BJ (cell line): ENCODE results near the gene MCL1. TPM values are rescaled to one million over a fixed set of nuclear protein-coding genes. Genes with fewer than 3 reads are reported as not detected.

ENCODE experiments used
- CTCF ChIA-PET: fragments of 350-600 bp; formaldehyde crosslinking; extraction: SDS; loops from one replicate; lab custom pipeline; 2021; ENCODE audit warnings: antibody characterized with exemption, inconsistent platforms; lab: Yijun Ruan, JAX
- POLR2A ChIA-PET: fragments of 300-600 bp; sonication (Branson Sonifier 250); formaldehyde crosslinking; extraction: SDS; loops from one replicate; lab custom pipeline; 2021; ENCODE audit warnings: antibody characterized with exemption; lab: Charles Lee
- DNase-seq: peaks from one replicate; pipeline ENCODE4 v3.0.0-alpha.2; 2011; ENCODE audit warnings: low read depth
- H3K27me3 ChIP-seq: 2 replicates; pipeline ENCODE4 v1.6.0; 2011; ENCODE audit warnings: low read length; ENCODE audit not compliant: control insufficient read depth, insufficient read depth
- H3K36me3 ChIP-seq: 2 replicates; pipeline ENCODE4 v1.5.1; 2011; ENCODE audit warnings: low read length; ENCODE audit not compliant: control insufficient read depth, insufficient read depth
- H3K4me3 ChIP-seq: 2 replicates; pipeline ENCODE4 v1.5.1; 2011; ENCODE audit warnings: low read depth, mild to moderate bottlenecking, control low read depth, low read length
- polyA plus RNA-seq: library from polyadenylated mRNA; depleted of rRNA; stranded (reverse); fragments of >200 nt; gene quantifications from 2 replicates; pipeline ENCODE4 v1.2.3, GENCODE V29; 2011
- TF ChIP-seq, protein P1 (sequence below): IDR thresholded peaks from 2 replicates; pipeline ENCODE4 v1.5.1; 2011; ENCODE audit warnings: low read depth, mild to moderate bottlenecking, control low read depth, inconsistent platforms, low read length, moderate library complexity; ENCODE audit not compliant: insufficient read depth

MCL1 gene
- polyA plus RNA-seq, 1 experiment, result 45.4 TPM

DNA sequence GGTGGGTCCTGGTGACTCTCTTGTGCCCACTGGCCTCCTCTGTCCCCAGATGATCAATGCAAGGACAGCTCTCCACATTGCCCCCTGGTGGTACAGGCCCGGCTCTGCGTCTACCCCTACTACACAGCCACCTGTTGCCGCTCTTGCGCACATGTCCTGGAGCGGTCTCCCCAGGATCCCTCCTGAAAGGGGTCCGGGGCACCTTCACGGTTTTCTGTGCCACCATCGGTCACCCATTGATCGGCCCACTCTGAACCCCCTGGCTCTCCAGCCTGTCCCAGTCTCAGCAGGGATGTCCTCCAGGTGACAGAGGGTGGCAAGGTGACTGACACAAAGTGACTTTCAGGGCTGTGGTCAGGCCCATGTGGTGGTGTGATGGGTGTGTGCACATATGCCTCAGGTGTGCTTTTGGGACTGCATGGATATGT, 19.4 kb downstream of the MCL1 start:
- DNase-seq, result no peak
- Histone ChIP-seq H3K27me3 (no peaks in the 10 kb centered on the region), H3K36me3 (peaks cover 7% of the 10 kb centered on the region), H3K4me3 (no peak overlapping the region)
- TF ChIP-seq, protein P1, sequence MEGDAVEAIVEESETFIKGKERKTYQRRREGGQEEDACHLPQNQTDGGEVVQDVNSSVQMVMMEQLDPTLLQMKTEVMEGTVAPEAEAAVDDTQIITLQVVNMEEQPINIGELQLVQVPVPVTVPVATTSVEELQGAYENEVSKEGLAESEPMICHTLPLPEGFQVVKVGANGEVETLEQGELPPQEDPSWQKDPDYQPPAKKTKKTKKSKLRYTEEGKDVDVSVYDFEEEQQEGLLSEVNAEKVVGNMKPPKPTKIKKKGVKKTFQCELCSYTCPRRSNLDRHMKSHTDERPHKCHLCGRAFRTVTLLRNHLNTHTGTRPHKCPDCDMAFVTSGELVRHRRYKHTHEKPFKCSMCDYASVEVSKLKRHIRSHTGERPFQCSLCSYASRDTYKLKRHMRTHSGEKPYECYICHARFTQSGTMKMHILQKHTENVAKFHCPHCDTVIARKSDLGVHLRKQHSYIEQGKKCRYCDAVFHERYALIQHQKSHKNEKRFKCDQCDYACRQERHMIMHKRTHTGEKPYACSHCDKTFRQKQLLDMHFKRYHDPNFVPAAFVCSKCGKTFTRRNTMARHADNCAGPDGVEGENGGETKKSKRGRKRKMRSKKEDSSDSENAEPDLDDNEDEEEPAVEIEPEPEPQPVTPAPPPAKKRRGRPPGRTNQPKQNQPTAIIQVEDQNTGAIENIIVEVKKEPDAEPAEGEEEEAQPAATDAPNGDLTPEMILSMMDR, result peak; percentile 94
- ChIA-PET POLR2A (interaction anchor here (0.5 to 1.2 kb wide), 2 partner anchors 19 to 500 kb away, joined by 4 to 5 read pairs; partner anchors contain the start of gene MCL1), CTCF (interaction anchor here (1.0 to 9.9 kb wide), 35 partner anchors 10 to 436 kb away, joined by 3 to 121 read pairs (median 7); partner anchors contain the start of genes ADAMTSL4, CERS2, CTSK and ECM1)

DNA sequence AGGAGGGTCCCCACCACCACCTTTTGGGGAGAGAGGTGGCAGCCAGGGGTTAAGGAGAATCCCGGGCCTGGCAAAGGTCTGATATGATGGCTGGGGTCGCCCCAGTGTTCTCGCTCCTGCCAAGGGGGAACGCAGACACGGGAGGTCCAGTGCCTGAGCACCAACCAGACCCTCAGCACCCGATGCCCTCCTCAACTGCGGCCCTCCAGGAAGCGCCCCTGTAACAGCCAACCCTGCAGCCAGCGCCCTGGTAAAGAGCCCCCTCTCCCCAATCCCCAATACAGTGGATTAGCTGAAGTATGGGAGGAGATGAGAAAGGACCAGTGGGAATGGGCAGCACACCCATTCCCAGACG, 19.8 kb downstream of the MCL1 start:
- ChIA-PET POLR2A (no interaction called here), CTCF (interaction anchor here (1.0 to 9.9 kb wide), 22 partner anchors 10 to 436 kb away, joined by 3 to 121 read pairs (median 8); partner anchors contain the start of genes ADAMTSL4, CERS2, CTSK and ECM1)
- no peak overlapping the region for H3K4me3 ChIP-seq
- H3K27me3 ChIP-seq, result no peaks in the 10 kb centered on the region
- H3K36me3 ChIP-seq, result peaks cover 7% of the 10 kb centered on the region
- TF ChIP-seq, protein P1, result no peak
- no peak for DNase-seq

DNA sequence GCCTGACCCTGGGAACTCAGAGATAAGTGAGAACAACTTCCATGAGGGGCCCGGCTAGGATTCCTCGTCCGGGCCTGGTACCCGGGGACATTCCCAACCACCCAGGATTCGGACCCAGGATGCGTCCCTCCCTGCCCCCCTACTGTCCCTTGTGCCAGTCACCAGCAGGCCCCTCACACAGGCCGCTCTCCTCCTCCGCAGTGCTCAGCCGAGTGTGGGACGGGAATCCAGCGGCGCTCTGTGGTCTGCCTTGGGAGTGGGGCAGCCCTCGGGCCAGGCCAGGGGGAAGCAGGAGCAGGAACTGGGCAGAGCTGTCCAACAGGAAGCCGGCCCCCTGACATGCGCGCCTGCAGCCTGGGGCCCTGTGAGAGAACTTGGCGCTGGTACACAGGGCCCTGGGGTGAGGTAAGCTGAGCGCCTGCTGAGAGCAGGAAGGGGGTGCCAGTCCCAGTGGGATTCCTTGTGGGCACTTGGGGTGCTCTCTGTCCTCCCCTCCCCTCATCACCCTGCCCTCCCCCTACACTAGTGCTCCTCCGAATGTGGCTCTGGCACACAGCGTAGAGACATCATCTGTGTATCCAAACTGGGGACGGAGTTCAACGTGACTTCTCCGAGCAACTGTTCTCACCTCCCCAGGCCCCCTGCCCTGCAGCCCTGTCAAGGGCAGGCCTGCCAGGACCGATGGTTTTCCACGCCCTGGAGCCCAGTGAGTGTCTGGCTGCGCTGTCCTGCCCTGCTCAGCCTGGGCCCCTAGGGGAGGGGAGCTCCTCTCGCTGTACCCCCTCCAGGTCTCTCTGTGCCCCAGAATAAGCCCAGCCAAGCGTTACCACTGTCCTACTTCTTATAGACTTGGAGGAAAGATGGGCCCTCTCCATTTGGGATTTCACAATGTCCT, 20.4 kb downstream of the MCL1 start:
- DNase-seq, result no peak
- POLR2A ChIA-PET, result no interaction called here
- Histone ChIP-seq H3K36me3 (peaks cover 7% of the 10 kb centered on the region), H3K4me3 (no peak overlapping the region), H3K27me3 (no peaks in the 10 kb centered on the region)
- TF ChIP-seq, protein P1, result no peak
- CTCF ChIA-PET, result interaction anchor here (0.5 to 9.9 kb wide), 26 partner anchors 9 to 437 kb away, joined by 3 to 121 read pairs (median 7); partner anchors contain the start of genes ADAMTSL4, CERS2, CTSK and ECM1

DNA sequence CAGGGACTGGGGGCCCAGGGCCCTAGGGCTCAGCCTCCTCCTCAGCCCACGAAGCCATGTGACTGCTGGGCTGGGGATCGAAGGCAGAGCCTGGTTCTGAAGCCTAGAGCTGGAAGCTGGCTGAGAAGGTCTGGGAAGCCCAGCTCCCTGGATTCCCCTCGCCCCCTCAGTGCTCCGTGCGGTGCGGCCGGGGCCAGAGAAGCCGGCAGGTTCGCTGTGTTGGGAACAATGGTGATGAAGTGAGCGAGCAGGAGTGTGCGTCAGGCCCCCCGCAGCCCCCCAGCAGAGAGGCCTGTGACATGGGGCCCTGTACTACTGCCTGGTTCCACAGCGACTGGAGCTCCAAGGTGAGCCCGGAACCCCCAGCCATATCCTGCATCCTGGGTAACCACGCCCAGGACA, 21.1 kb downstream of the MCL1 start:
- Histone ChIP-seq H3K4me3 (no peak overlapping the region), H3K36me3 (peaks cover 6% of the 10 kb centered on the region), H3K27me3 (no peaks in the 10 kb centered on the region)
- TF ChIP-seq, protein P1, result no peak
- ChIA-PET POLR2A (no interaction called here), CTCF (interaction anchor here (0.5 to 4.7 kb wide), 14 partner anchors 8 to 437 kb away, joined by 3 to 72 read pairs (median 6); partner anchors contain the start of genes ADAMTSL4, CERS2, ENSA and MCL1)
- DNase-seq, result no peak

DNA sequence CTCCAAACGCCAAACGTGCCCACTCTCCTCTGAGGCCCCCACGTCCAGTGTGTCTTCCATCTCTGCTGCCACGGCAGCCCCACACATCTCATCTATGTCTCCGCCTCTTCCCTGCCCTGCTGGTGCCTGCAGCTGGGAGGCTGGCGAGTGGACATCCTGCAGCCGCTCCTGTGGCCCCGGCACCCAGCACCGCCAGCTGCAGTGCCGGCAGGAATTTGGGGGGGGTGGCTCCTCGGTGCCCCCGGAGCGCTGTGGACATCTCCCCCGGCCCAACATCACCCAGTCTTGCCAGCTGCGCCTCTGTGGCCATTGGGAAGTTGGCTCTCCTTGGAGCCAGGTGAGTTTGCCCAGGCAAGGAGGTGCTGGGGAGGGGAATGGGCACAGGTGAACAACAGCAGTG, 21.6 kb downstream of the MCL1 start:
- Histone ChIP-seq H3K4me3 (no peak overlapping the region), H3K27me3 (no peaks in the 10 kb centered on the region), H3K36me3 (peaks cover 6% of the 10 kb centered on the region)
- ChIA-PET POLR2A (no interaction called here), CTCF (interaction anchor here (0.9 to 4.7 kb wide), 8 partner anchors 8 to 438 kb away, joined by 3 to 72 read pairs (median 4); partner anchors contain the start of genes ADAMTSL4 and MCL1)
- TF ChIP-seq, protein P1, result no peak
- DNase-seq, result no peak
